SK-N-SH treated with all-trans-retinoic acid at 6 μM for 48 hours (cell line): ENCODE data around the gene KANTR.

Experiments used
- ATAC-seq: fragments of 200-7000 bp; cut with Tn5 transposase; 3 replicates; pipeline ENCODE4 v1.9.1; 2020; ENCODE audit warnings: mild to moderate bottlenecking, moderate library complexity
- ARNTL ChIP-seq: fragments of 450-650 bp; formaldehyde crosslinking; IDR thresholded peaks from 2 replicates; pipeline ENCODE4 v1.5.0; 2020; ENCODE audit warnings: low read depth, mild to moderate bottlenecking, moderate library complexity, borderline replicate concordance
- BACH2 ChIP-seq: fragments of 250-450 bp; sonication (Bioruptor Pico); IDR thresholded peaks from 2 replicates; pipeline ENCODE4 v1.9.0; 2021; ENCODE audit warnings: mild to moderate bottlenecking, borderline replicate concordance
- CSDC2 ChIP-seq: fragments of 250-450 bp; sonication (Bioruptor Pico); IDR thresholded peaks from 2 replicates; pipeline ENCODE4 v1.5.0; 2020; ENCODE audit warnings: mild to moderate bottlenecking, moderate library complexity
- ESRRG ChIP-seq: fragments of 250-450 bp; sonication (Bioruptor Pico); IDR thresholded peaks from 2 replicates; pipeline ENCODE4 v1.6.1; 2021; ENCODE audit warnings: mild to moderate bottlenecking
- GLIS3 ChIP-seq: fragments of 250-450 bp; sonication (Bioruptor Pico); IDR thresholded peaks from 2 replicates; pipeline ENCODE4 v1.5.0; 2020; ENCODE audit warnings: mild to moderate bottlenecking, moderate library complexity
- ISL1 ChIP-seq: fragments of 250-450 bp; sonication (Bioruptor Pico); IDR thresholded peaks from 2 replicates; pipeline ENCODE4 v2.1.2; 2022; ENCODE audit warnings: mild to moderate bottlenecking, moderate library complexity
- OSR1 ChIP-seq: fragments of 250-450 bp; sonication (Bioruptor Pico); IDR thresholded peaks from 2 replicates; pipeline ENCODE4 v1.8.0; 2022; ENCODE audit warnings: moderate library complexity, mild to moderate bottlenecking, inconsistent platforms
- PPARA ChIP-seq: fragments of 250-450 bp; sonication (Bioruptor Pico); IDR thresholded peaks from 2 replicates; pipeline ENCODE4 v1.5.0; 2020; ENCODE audit warnings: mild to moderate bottlenecking, borderline replicate concordance
- RARB ChIP-seq: fragments of 250-450 bp; sonication (Bioruptor Pico); IDR thresholded peaks from 2 replicates; pipeline ENCODE4 v1.8.0; 2021; ENCODE audit warnings: mild to moderate bottlenecking, moderate library complexity
- SNAI2 ChIP-seq: fragments of 250-450 bp; sonication (Bioruptor Pico); IDR thresholded peaks from 2 replicates; pipeline ENCODE4 v1.5.0; 2020; ENCODE audit warnings: mild to moderate bottlenecking, moderate library complexity
- TCF4 ChIP-seq: fragments of 250-450 bp; sonication (Bioruptor Pico); IDR thresholded peaks from 2 replicates; pipeline ENCODE4 v1.8.0; 2021; ENCODE audit warnings: mild to moderate bottlenecking, moderate library complexity, borderline replicate concordance
- TOX ChIP-seq: fragments of 250-450 bp; sonication (Bioruptor Pico); IDR thresholded peaks from 2 replicates; pipeline ENCODE4 v1.8.0; 2021; ENCODE audit warnings: mild to moderate bottlenecking, moderate library complexity, borderline replicate concordance
- ZC3H10 ChIP-seq: fragments of 250-450 bp; sonication (Bioruptor Pico); IDR thresholded peaks from 2 replicates; pipeline ENCODE4 v1.5.1; 2021; ENCODE audit warnings: mild to moderate bottlenecking, moderate library complexity
- ZFP3 ChIP-seq: fragments of 250-450 bp; sonication (Bioruptor Pico); IDR thresholded peaks from 2 replicates; pipeline ENCODE4 v1.5.0; 2020; ENCODE audit warnings: mild to moderate bottlenecking, moderate library complexity
- ZFP30 ChIP-seq: fragments of 450-650 bp; formaldehyde crosslinking; IDR thresholded peaks from 2 replicates; pipeline ENCODE4 v1.5.0; 2022; ENCODE audit warnings: mild to moderate bottlenecking, moderate library complexity
- ZNF70 ChIP-seq: fragments of 450-650 bp; formaldehyde crosslinking; IDR thresholded peaks from 2 replicates; pipeline ENCODE4 v1.5.0; 2020; ENCODE audit warnings: mild to moderate bottlenecking, moderate library complexity
- ZNF8 ChIP-seq: fragments of 450-650 bp; formaldehyde crosslinking; IDR thresholded peaks from 2 replicates; pipeline ENCODE4 v1.5.0; 2020; ENCODE audit warnings: mild to moderate bottlenecking, moderate library complexity
- TF ChIP-seq, protein P1 (sequence below): fragments of 250-450 bp; sonication (Bioruptor Pico); IDR thresholded peaks from 2 replicates; pipeline ENCODE4 v1.8.0; 2020; ENCODE audit warnings: mild to moderate bottlenecking, moderate library complexity, borderline replicate concordance
- TF ChIP-seq, protein P2 (sequence below): fragments of 250-450 bp; sonication (Bioruptor Pico); IDR thresholded peaks from 2 replicates; pipeline ENCODE4 v1.5.1; 2020; ENCODE audit warnings: low read depth, mild to moderate bottlenecking, moderate library complexity
- TF ChIP-seq, protein P3 (sequence below): fragments of 250-450 bp; sonication (Bioruptor Pico); IDR thresholded peaks from 2 replicates; pipeline ENCODE4 v1.5.0; 2020; ENCODE audit warnings: mild to moderate bottlenecking, moderate library complexity
- TF ChIP-seq, protein P4 (sequence below): fragments of 250-450 bp; sonication (Bioruptor Pico); IDR thresholded peaks from 2 replicates; pipeline ENCODE4 v1.5.1; 2021; ENCODE audit warnings: mild to moderate bottlenecking, moderate library complexity
- TF ChIP-seq, protein P5 (sequence below): fragments of 250-450 bp; sonication (Bioruptor Pico); IDR thresholded peaks from 2 replicates; pipeline ENCODE4 v1.8.0; 2021; ENCODE audit warnings: low read depth, mild to moderate bottlenecking, moderate library complexity, borderline replicate concordance

Gene KANTR

DNA sequence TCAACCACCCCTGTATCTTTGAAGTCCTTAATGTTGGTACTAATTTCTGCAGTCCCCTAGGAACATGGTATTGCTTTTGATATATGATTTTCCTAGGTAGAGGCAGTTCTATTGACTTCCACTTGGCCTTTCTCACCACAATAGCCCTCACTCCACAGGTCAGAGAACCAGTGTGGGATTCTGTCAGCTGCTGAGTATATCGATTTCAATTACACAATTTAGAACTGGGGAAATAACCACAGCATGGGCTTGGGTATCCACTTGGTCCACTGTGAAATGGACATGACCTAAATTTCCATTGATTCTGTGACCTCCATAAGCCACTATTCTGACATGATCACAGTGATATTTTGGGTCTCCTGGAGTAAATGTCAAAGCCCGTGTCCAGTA is 62.3 kb downstream of the KANTR start:
- no peak for ATAC-seq
- TF ChIP-seq ESRRG (CRISPR knock-in tag): no peak
- TF ChIP-seq RARB: no peak
- TF ChIP-seq SNAI2 (CRISPR knock-in tag): no peak
- TF ChIP-seq ISL1 (CRISPR knock-in tag): no peak
- TF ChIP-seq, protein P1, sequence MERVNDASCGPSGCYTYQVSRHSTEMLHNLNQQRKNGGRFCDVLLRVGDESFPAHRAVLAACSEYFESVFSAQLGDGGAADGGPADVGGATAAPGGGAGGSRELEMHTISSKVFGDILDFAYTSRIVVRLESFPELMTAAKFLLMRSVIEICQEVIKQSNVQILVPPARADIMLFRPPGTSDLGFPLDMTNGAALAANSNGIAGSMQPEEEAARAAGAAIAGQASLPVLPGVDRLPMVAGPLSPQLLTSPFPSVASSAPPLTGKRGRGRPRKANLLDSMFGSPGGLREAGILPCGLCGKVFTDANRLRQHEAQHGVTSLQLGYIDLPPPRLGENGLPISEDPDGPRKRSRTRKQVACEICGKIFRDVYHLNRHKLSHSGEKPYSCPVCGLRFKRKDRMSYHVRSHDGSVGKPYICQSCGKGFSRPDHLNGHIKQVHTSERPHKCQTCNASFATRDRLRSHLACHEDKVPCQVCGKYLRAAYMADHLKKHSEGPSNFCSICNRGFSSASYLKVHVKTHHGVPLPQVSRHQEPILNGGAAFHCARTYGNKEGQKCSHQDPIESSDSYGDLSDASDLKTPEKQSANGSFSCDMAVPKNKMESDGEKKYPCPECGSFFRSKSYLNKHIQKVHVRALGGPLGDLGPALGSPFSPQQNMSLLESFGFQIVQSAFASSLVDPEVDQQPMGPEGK (CRISPR knock-in tag): no peak
- no peak for TF ChIP-seq TOX
- no peak for TF ChIP-seq ZC3H10
- TF ChIP-seq, protein P2, sequence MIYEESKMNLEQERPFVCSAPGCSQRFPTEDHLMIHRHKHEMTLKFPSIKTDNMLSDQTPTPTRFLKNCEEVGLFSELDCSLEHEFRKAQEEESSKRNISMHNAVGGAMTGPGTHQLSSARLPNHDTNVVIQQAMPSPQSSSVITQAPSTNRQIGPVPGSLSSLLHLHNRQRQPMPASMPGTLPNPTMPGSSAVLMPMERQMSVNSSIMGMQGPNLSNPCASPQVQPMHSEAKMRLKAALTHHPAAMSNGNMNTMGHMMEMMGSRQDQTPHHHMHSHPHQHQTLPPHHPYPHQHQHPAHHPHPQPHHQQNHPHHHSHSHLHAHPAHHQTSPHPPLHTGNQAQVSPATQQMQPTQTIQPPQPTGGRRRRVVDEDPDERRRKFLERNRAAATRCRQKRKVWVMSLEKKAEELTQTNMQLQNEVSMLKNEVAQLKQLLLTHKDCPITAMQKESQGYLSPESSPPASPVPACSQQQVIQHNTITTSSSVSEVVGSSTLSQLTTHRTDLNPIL (CRISPR knock-in tag): no peak
- no peak for TF ChIP-seq ZNF70 (CRISPR knock-in tag)
- TF ChIP-seq TCF4 (CRISPR knock-in tag): no peak
- no peak for TF ChIP-seq OSR1 (CRISPR knock-in tag)
- no peak for TF ChIP-seq PPARA (CRISPR knock-in tag)
- no peak for TF ChIP-seq ZFP3 (CRISPR knock-in tag)
- no peak for TF ChIP-seq ARNTL
- no peak for TF ChIP-seq CSDC2 (CRISPR knock-in tag)
- TF ChIP-seq, protein P3, sequence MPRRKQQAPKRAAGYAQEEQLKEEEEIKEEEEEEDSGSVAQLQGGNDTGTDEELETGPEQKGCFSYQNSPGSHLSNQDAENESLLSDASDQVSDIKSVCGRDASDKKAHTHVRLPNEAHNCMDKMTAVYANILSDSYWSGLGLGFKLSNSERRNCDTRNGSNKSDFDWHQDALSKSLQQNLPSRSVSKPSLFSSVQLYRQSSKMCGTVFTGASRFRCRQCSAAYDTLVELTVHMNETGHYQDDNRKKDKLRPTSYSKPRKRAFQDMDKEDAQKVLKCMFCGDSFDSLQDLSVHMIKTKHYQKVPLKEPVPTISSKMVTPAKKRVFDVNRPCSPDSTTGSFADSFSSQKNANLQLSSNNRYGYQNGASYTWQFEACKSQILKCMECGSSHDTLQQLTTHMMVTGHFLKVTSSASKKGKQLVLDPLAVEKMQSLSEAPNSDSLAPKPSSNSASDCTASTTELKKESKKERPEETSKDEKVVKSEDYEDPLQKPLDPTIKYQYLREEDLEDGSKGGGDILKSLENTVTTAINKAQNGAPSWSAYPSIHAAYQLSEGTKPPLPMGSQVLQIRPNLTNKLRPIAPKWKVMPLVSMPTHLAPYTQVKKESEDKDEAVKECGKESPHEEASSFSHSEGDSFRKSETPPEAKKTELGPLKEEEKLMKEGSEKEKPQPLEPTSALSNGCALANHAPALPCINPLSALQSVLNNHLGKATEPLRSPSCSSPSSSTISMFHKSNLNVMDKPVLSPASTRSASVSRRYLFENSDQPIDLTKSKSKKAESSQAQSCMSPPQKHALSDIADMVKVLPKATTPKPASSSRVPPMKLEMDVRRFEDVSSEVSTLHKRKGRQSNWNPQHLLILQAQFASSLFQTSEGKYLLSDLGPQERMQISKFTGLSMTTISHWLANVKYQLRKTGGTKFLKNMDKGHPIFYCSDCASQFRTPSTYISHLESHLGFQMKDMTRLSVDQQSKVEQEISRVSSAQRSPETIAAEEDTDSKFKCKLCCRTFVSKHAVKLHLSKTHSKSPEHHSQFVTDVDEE (CRISPR knock-in tag): no peak
- TF ChIP-seq ZFP30 (CRISPR knock-in tag): no peak
- TF ChIP-seq, protein P4, sequence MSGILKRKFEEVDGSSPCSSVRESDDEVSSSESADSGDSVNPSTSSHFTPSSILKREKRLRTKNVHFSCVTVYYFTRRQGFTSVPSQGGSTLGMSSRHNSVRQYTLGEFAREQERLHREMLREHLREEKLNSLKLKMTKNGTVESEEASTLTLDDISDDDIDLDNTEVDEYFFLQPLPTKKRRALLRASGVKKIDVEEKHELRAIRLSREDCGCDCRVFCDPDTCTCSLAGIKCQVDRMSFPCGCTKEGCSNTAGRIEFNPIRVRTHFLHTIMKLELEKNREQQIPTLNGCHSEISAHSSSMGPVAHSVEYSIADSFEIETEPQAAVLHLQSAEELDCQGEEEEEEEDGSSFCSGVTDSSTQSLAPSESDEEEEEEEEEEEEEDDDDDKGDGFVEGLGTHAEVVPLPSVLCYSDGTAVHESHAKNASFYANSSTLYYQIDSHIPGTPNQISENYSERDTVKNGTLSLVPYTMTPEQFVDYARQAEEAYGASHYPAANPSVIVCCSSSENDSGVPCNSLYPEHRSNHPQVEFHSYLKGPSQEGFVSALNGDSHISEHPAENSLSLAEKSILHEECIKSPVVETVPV: no peak
- no peak for TF ChIP-seq GLIS3 (CRISPR knock-in tag)
- TF ChIP-seq, protein P5, sequence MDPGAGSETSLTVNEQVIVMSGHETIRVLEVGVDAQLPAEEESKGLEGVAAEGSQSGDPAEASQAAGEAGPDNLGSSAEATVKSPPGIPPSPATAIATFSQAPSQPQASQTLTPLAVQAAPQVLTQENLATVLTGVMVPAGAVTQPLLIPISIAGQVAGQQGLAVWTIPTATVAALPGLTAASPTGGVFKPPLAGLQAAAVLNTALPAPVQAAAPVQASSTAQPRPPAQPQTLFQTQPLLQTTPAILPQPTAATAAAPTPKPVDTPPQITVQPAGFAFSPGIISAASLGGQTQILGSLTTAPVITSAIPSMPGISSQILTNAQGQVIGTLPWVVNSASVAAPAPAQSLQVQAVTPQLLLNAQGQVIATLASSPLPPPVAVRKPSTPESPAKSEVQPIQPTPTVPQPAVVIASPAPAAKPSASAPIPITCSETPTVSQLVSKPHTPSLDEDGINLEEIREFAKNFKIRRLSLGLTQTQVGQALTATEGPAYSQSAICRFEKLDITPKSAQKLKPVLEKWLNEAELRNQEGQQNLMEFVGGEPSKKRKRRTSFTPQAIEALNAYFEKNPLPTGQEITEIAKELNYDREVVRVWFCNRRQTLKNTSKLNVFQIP (CRISPR knock-in tag): no peak

DNA sequence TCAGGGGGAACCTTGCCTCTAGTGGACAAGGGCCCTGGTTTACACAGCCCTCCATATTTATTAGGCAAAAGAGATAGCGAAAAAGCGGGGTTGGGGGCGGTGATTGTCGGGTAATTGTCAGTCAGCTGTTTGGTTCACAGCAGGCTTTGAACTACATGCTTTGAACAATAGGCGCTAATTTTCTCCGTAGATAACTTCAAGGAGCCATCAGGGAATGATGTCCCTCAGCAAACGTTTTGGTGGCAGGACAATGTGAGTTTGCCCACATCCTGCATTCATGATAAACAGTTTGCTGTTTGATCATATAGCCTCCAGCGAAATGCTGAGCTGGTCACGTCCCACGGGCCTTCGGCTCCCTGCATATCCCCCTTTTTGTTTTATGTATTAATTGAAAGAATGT is 65.2 kb downstream of the KANTR start:
- ATAC-seq: no peak
- TF ChIP-seq ZNF8: no peak
- TF ChIP-seq, protein P2 (CRISPR knock-in tag): no peak
- no peak for TF ChIP-seq SNAI2 (CRISPR knock-in tag)
- no peak for TF ChIP-seq ZNF70 (CRISPR knock-in tag)
- no peak for TF ChIP-seq GLIS3 (CRISPR knock-in tag)
- no peak for TF ChIP-seq TCF4 (CRISPR knock-in tag)
- no peak for TF ChIP-seq BACH2 (CRISPR knock-in tag)
- no peak for TF ChIP-seq ZFP3 (CRISPR knock-in tag)
